Loucy (cell line): Measurements from ENCODE around the gene B3GLCT.

Experiments used
- H2AFZ ChIP-seq: fragments of 200-600 bp; sonication (generic); 2 replicates; pipeline ENCODE4 v1.6.0; 2016; ENCODE audit warnings: antibody characterized with exemption, mild to moderate bottlenecking, low read length, moderate library complexity
- H3F3A ChIP-seq: fragments of 200-600 bp; 2 replicates; pipeline ENCODE4 v1.6.0; 2016; ENCODE audit warnings: antibody characterized with exemption, low read depth, mild to moderate bottlenecking
- H3K27me3 ChIP-seq: fragments of 200-600 bp; sonication (generic); 2 replicates; pipeline ENCODE4 v1.6.1; 2014; ENCODE audit warnings: low read length, mild to moderate bottlenecking; ENCODE audit not compliant: insufficient read depth, poor library complexity, severe bottlenecking
- H3K36me3 ChIP-seq: fragments of 200-600 bp; sonication (generic); 2 replicates; pipeline ENCODE4 v1.6.1; 2016; ENCODE audit warnings: low read length; ENCODE audit not compliant: insufficient read depth
- H3K4me1 ChIP-seq: fragments of 200-600 bp; sonication (generic); 2 replicates; pipeline ENCODE4 v1.5.1; 2014; ENCODE audit warnings: low read length, mild to moderate bottlenecking; ENCODE audit not compliant: insufficient read depth, poor library complexity, severe bottlenecking
- H3K4me2 ChIP-seq: fragments of 200-600 bp; sonication (generic); 2 replicates; pipeline ENCODE4 v1.6.0; 2014; ENCODE audit warnings: antibody characterized with exemption, low read length, low read depth, mild to moderate bottlenecking; ENCODE audit not compliant: poor library complexity, severe bottlenecking
- H3K4me3 ChIP-seq: fragments of 200-600 bp; sonication (generic); 2 replicates; pipeline ENCODE4 v1.5.1; 2014; ENCODE audit warnings: low read length, mild to moderate bottlenecking, mixed read lengths; ENCODE audit not compliant: poor library complexity, severe bottlenecking
- H3K79me2 ChIP-seq: fragments of 200-600 bp; sonication (generic); 2 replicates; pipeline ENCODE4 v1.6.1; 2014; ENCODE audit warnings: low read length; ENCODE audit not compliant: insufficient read depth
- H3K9ac ChIP-seq: fragments of 200-600 bp; sonication (generic); 2 replicates; pipeline ENCODE4 v1.6.0; 2014; ENCODE audit warnings: mild to moderate bottlenecking, low read depth, low read length, moderate library complexity; ENCODE audit not compliant: poor library complexity, severe bottlenecking
- H3K9me2 ChIP-seq: fragments of 200-600 bp; sonication (generic); replicated peaks from 2 replicates; pipeline ENCODE4 v1.6.1; 2016; ENCODE audit warnings: low read depth, low read length, mixed read lengths
- H3K9me3 ChIP-seq: fragments of 200-600 bp; sonication (generic); 2 replicates; pipeline ENCODE4 v1.6.1; 2014; ENCODE audit warnings: mild to moderate bottlenecking, antibody characterized with exemption, low read length, low read depth; ENCODE audit not compliant: insufficient read depth
- H4K20me1 ChIP-seq: fragments of 200-600 bp; sonication (generic); 2 replicates; pipeline ENCODE4 v1.6.0; 2014; ENCODE audit warnings: antibody characterized with exemption, low read length, mild to moderate bottlenecking; ENCODE audit not compliant: insufficient read depth, poor library complexity, severe bottlenecking
- EZH2phosphoT487 ChIP-seq: fragments of 200-600 bp; IDR thresholded peaks from 2 replicates; pipeline ENCODE4 v1.6.1; 2018; ENCODE audit warnings: antibody characterized with exemption, mild to moderate bottlenecking, moderate library complexity, borderline replicate concordance
- TF ChIP-seq, protein P1 (sequence below): fragments of 200-600 bp; sonication (generic); conservative IDR thresholded peaks from 2 replicates; pipeline ENCODE4 v1.5.1; 2014; ENCODE audit warnings: mild to moderate bottlenecking, antibody characterized with exemption, low read length

B3GLCT gene

DNA sequence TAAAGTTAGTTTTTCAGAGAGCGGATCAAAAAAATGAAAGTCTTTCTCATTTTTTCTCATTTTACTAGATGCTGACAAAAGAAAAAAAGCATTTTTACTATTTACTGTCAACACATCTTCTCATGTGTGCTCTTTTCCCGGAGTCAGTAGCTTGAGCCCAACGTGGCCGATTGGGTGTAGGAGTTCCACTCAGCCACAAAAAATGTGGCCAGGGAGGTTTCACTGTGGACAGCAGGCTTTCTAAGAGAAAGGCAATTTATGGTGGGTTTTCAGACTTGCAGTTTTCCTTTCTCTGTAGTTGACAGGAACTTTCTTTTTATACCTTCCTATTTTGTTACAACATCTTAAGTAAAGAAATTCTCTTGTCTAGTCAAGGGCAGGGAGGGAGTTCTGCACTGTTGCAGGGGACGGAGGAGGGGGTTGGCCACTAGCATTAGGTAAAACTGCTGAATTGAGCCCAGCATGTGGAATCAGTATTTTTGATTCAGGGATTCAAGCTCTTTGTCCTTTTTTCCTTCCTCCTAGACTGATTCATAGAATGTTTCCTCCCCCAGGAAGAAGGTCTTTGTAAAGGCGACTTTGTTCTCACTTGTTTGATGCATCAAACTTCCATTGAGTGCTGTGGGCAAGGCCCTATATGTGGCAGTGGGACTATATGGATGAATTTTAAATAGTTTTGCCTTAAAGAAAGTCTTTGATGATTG, 123.1 kb downstream of the B3GLCT start:
- no peaks in the 10 kb centered on the region for H3F3A ChIP-seq
- no peaks in the 10 kb centered on the region for H3K4me1 ChIP-seq
- H3K4me2 ChIP-seq = no peak overlapping the region
- H4K20me1 ChIP-seq = no peaks in the 10 kb centered on the region
- H3K9me2 ChIP-seq = no peaks in the 10 kb centered on the region
- no peaks in the 10 kb centered on the region for H3K27me3 ChIP-seq
- no peaks in the 10 kb centered on the region for H3K79me2 ChIP-seq
- H3K4me3 ChIP-seq = no peak overlapping the region
- no peaks in the 10 kb centered on the region for H3K9me3 ChIP-seq
- H3K36me3 ChIP-seq = peaks cover 59% of the 10 kb centered on the region; the same call in 1 of the 2 replicates
- no peak overlapping the region for H2AFZ ChIP-seq
- H3K9ac ChIP-seq = no peak overlapping the region
- TF ChIP-seq EZH2phosphoT487 = no peak
- TF ChIP-seq, protein P1, sequence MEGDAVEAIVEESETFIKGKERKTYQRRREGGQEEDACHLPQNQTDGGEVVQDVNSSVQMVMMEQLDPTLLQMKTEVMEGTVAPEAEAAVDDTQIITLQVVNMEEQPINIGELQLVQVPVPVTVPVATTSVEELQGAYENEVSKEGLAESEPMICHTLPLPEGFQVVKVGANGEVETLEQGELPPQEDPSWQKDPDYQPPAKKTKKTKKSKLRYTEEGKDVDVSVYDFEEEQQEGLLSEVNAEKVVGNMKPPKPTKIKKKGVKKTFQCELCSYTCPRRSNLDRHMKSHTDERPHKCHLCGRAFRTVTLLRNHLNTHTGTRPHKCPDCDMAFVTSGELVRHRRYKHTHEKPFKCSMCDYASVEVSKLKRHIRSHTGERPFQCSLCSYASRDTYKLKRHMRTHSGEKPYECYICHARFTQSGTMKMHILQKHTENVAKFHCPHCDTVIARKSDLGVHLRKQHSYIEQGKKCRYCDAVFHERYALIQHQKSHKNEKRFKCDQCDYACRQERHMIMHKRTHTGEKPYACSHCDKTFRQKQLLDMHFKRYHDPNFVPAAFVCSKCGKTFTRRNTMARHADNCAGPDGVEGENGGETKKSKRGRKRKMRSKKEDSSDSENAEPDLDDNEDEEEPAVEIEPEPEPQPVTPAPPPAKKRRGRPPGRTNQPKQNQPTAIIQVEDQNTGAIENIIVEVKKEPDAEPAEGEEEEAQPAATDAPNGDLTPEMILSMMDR = no peak

DNA sequence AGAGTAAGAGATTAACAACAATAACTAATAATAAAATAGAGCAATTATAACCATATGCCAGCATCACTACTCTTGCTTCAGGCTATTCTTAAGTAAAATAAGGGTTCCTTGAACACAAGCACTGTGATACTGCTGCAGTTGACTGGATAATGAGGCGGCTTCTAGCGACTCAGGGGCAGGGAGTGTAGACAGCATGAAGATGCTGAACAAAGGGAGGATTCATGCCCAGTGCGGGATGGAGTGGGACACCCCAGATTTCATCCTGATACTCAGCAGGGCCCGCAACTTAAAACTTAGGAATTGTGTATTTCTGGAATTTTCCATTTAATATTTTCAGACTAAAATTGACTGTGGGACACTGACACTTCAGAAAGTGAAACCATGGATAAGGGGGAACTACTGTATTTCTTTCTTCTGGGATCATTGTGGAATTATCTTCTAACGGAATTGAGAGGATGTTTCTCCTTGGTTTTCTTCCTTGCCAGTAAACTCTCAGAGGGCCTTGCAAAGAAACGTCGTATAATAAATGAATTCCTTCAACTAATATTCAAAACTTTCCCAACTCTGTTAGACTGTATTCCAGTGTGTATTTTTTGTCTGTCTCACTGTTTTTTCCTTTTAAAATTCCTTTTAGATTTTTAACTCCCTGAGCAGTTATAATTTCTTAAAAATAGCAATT, 127.5 kb downstream of the B3GLCT start:
- Histone ChIP-seq H3K36me3 (peaks cover 47% of the 10 kb centered on the region; the same call in 1 of the 2 replicates), H3K27me3 (no peaks in the 10 kb centered on the region), H3F3A (no peaks in the 10 kb centered on the region), H4K20me1 (no peaks in the 10 kb centered on the region), H3K4me3 (no peak overlapping the region), H3K4me1 (no peaks in the 10 kb centered on the region), H3K9me2 (no peaks in the 10 kb centered on the region), H3K4me2 (no peak overlapping the region), H3K9me3 (no peaks in the 10 kb centered on the region), H3K79me2 (no peaks in the 10 kb centered on the region), H2AFZ (no peak overlapping the region), H3K9ac (no peak overlapping the region)
- TF ChIP-seq, protein P1 = no peak
- TF ChIP-seq EZH2phosphoT487 = no peak

DNA sequence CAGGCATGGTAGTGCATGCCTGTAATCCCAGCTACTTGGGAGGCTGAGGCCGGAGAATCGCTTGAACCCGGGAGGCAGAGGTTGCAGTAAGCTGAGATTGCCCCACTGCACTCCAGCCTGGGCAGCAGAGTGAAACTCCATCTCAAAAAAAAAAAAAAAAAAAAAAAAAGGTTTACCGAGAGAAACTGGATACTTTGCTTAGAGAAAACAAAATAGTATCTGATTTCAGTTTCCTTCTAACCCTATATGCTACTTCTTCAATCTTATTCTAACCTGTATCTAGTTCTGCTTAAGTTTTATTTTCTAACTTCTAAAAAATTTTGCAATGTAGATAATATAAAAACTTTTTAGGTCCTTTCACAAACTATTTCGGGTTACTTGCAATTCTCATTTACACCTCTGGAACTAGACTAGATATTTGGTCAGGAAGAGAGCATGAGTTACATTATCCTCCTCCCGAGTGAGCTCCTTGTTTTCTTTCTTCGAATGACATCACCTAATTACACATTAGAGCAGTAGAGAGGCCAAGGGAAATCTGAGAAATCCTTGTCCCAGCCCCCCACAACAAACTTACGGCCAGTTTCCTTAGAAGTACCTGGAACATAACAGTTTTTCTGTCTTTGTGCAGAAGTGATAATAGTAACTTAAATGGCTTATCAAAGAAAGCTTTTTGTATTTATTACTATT, 128.9 kb downstream of the B3GLCT start:
- no peak overlapping the region for H2AFZ ChIP-seq
- no peak overlapping the region for H3K4me2 ChIP-seq

More for the DNA sequence above, 128.9 kb downstream of the B3GLCT start:
- Histone ChIP-seq H3K4me3 (no peak overlapping the region), H3K79me2 (no peaks in the 10 kb centered on the region), H4K20me1 (no peaks in the 10 kb centered on the region), H3K27me3 (no peaks in the 10 kb centered on the region), H3F3A (no peaks in the 10 kb centered on the region), H3K4me1 (no peaks in the 10 kb centered on the region), H3K9me2 (no peaks in the 10 kb centered on the region), H3K36me3 (peaks cover 46% of the 10 kb centered on the region; the same call in 1 of the 2 replicates), H3K9ac (no peak overlapping the region), H3K9me3 (no peaks in the 10 kb centered on the region)
- TF ChIP-seq, protein P1 = no peak
